Measurements from ENCODE around the gene C3orf18. TPM values are rescaled to one million over a fixed set of nuclear protein-coding genes. Genes with fewer than 3 reads are reported as not detected.

The C3orf18 gene
- total and polyA plus RNA-seq, 10 of the 15 experiments (the other 5 are each of a cell fraction or from before 2014, with no cell fraction given) = 0.06 to 3.2 (median 0.66) TPM

DNA sequence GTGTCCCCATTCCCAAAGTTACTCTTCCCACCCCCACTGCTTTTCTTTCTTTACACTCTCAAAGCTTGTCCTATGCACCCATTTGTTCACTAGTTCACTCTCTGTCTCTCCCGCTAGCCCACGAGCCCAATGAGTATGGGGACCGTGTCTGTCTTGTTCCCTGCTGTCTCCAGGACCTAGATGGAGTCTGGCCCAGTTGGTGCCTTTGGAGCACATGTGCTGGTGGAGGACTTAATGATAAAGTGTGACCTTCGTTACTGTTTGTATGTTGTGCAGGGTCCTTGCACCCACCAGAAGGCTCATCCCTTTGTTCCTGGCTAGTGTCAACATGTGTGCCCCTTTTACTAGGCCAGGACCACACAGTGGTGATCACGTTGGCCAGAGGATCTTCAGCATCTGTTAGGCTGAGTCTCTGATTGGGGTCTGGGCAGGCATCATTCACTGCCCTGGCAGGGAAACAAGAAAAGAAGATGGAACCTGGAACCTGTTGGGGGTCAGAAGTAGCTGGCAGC lies 36.6 kb upstream of the C3orf18 start:
- RAD21 ChIA-PET (ENCODE audit: unreplicated experiment) = interaction anchor here (0.7 to 1.0 kb wide), 2 partner anchors 11 to 35 kb away, joined by 3 read pairs; partner anchors contain the start of gene HEMK1
- SMC1A ChIA-PET (ENCODE audit: uncharacterized antibody, unreplicated experiment) = interaction anchor here (0.9 kb wide), 1 partner anchor 13 kb away, joined by 3 read pairs; no protein-coding TSS in a partner anchor
- Histone ChIP-seq H3K27me3 (replicated peaks in 1 of 2; ENCODE audit: control insufficient read depth in 2 of 2, insufficient read depth in 2 of 2, low read length in 1 of 2) (no peaks in the 10 kb centered on the region), H4K20me1 (ENCODE audit: control insufficient read depth, insufficient read depth) (no peaks in the 10 kb centered on the region), H3K36me3 (ENCODE audit: control insufficient read depth in 2 of 2, insufficient read depth in 2 of 2, low read length in 1 of 2) (no peaks in the 10 kb centered on the region), H2AFZ (ENCODE audit: control insufficient read depth, low read depth, low read length) (no peak overlapping the region), H3K79me2 (ENCODE audit: control insufficient read depth, insufficient read depth, low read length) (no peaks in the 10 kb centered on the region), H3K27ac (ENCODE audit: control insufficient read depth, insufficient read depth) (no peak overlapping the region), H3K4me1 (ENCODE audit: control insufficient read depth, insufficient read depth, low read length) (peaks cover 21% of the 10 kb centered on the region), H3K4me3 (no peak overlapping the region), H3K4me2 (ENCODE audit: control insufficient read depth, insufficient read depth) (no peak overlapping the region), H3K9ac (ENCODE audit: control insufficient read depth, insufficient read depth, low read length) (no peak overlapping the region), H3K9me3 (replicated peaks; ENCODE audit: control insufficient read depth, insufficient read depth, low read length) (no peaks in the 10 kb centered on the region)
- TF ChIP-seq, protein P1, sequence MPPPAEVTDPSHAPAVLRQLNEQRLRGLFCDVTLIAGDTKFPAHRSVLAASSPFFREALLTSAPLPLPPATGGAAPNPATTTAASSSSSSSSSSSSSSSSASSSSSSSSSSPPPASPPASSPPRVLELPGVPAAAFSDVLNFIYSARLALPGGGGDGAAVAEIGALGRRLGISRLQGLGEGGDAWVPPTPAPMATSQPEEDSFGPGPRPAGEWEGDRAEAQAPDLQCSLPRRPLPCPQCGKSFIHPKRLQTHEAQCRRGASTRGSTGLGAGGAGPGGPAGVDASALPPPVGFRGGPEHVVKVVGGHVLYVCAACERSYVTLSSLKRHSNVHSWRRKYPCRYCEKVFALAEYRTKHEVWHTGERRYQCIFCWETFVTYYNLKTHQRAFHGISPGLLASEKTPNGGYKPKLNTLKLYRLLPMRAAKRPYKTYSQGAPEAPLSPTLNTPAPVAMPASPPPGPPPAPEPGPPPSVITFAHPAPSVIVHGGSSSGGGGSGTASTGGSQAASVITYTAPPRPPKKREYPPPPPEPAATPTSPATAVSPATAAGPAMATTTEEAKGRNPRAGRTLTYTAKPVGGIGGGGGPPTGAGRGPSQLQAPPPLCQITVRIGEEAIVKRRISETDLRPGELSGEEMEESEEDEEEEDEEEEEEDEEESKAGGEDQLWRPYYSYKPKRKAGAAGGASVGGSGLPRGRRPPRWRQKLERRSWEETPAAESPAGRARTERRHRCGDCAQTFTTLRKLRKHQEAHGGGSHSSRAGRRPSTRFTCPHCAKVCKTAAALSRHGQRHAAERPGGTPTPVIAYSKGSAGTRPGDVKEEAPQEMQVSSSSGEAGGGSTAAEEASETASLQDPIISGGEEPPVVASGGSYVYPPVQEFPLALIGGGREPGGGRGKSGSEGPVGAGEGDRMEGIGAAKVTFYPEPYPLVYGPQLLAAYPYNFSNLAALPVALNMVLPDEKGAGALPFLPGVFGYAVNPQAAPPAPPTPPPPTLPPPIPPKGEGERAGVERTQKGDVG (CRISPR knock-in tag; IDR thresholded peaks at IDR 0.05) = no peak
- TF ChIP-seq POU2F2 (IDR thresholded peaks at IDR 0.05; ENCODE audit: borderline replicate concordance, low read depth, low read length) (no peak), HDGF (IDR thresholded peaks at IDR 0.05) (no peak)
- in situ Hi-C loops (cut with MboI) = loop anchor here (25.0 kb wide), 1 partner anchor 1083 kb away; no protein-coding TSS in a partner anchor
- intact Hi-C loops (cut with micrococcal nuclease; ENCODE audit: unreplicated experiment) = no loop called here
- 36% methylated on average over 5 of the region's 5 CpGs for WGBS (ENCODE audit: insufficient coverage, insufficient replicate concordance, low lambda C conversion rate, missing lambda C conversion rate)
- CTCF ChIA-PET = interaction anchor here (1.5 to 2.1 kb wide), 3 partner anchors 9 to 33 kb away, joined by 5 to 9 read pairs (median 5); no protein-coding TSS in a partner anchor
- DNase-seq (ENCODE audit: low read depth, low spot score) (no peak), ATAC-seq (no peak), FAIRE-seq (no peak)
- no TSS peak for BruUV-seq (replicated peaks)
- POLR2A ChIA-PET = interaction anchor here (7.6 kb wide), 1 partner anchor 14 kb away, joined by 65 read pairs; no protein-coding TSS in a partner anchor
